Stimulated activated CD4-positive, alpha-beta T cell treated with anti-CD3 and anti-CD28 coated beads, Interleukin-2, amount 100 ng/mL, for 48 hours (primary cell): Measurements from ENCODE around the gene XIRP1.
"Not testable (repeated sequence)": the region's sequence is repeated elsewhere in the genome, so short reads cannot be mapped to it uniquely, and the experiment has no call there.

Experiments
- DNase-seq, 2 donors: peaks; one replicate each; pipeline ENCODE4 v3.0.0-alpha.2; 2020

XIRP1 gene

GRCh38 chr3:39192490-39193092 lies at the start of gene XIRP1:
Gene XIRP1, minus strand, starts transcription at chr3:39192595. Its CDS starts 3,150 bp downstream, at chr3:39189445.
- peak in 1 of 2 donors; percentile 19 for DNase-seq

GRCh38 chr3:39241561-39241960 lies 49.2 kb upstream of the XIRP1 start:
- DNase-seq: no peak

- no peak for DNase-seq
These were observed 44.6 kb upstream of the XIRP1 start for GRCh38 chr3:39237027-39237426.

- DNase-seq: no peak
These were observed 42.3 kb upstream of the XIRP1 start for GRCh38 chr3:39234651-39235050.

- DNase-seq: no peak
These were observed 40.5 kb upstream of the XIRP1 start for GRCh38 chr3:39232859-39233258.

GRCh38 chr3:39230453-39230852 lies 38.1 kb upstream of the XIRP1 start:
- DNase-seq: no peak

- no peak for DNase-seq
These were observed 36.1 kb upstream of the XIRP1 start for GRCh38 chr3:39228496-39228895.

GRCh38 chr3:39227596-39227995 lies 35.2 kb upstream of the XIRP1 start:
- DNase-seq: not testable (repeated sequence)

- no peak for DNase-seq
These were observed 33.8 kb upstream of the XIRP1 start for GRCh38 chr3:39226106-39226741.

GRCh38 chr3:39224288-39224687 lies 31.9 kb upstream of the XIRP1 start:
- DNase-seq: no peak

- no peak for DNase-seq
These were observed 30.5 kb upstream of the XIRP1 start for GRCh38 chr3:39222939-39223338.

GRCh38 chr3:39222462-39222861 lies 30.1 kb upstream of the XIRP1 start:
- DNase-seq: no peak

- no peak for DNase-seq
These were observed 28.7 kb upstream of the XIRP1 start for GRCh38 chr3:39221141-39221530.

- DNase-seq: no peak
These were observed 28.2 kb upstream of the XIRP1 start for GRCh38 chr3:39220407-39221140.

- no peak for DNase-seq
These were observed 27.3 kb upstream of the XIRP1 start for GRCh38 chr3:39219702-39220101.

GRCh38 chr3:39216176-39216790 lies 23.9 kb upstream of the XIRP1 start:
- no peak for DNase-seq

- DNase-seq: no peak
These were observed 21.2 kb upstream of the XIRP1 start for GRCh38 chr3:39213613-39214012.

GRCh38 chr3:39212665-39213064 lies 20.3 kb upstream of the XIRP1 start:
- DNase-seq: no peak

GRCh38 chr3:39211332-39212130 lies 19.1 kb upstream of the XIRP1 start:
- DNase-seq: no peak

- no peak for DNase-seq
These were observed 17.7 kb upstream of the XIRP1 start for GRCh38 chr3:39210078-39210477.

- no peak for DNase-seq
These were observed 17.1 kb upstream of the XIRP1 start for GRCh38 chr3:39209329-39209970.

- peak in 1 of 2 donors; percentile 22 for DNase-seq
These were observed 16.2 kb upstream of the XIRP1 start for GRCh38 chr3:39208463-39209055.
